Stomach (tissue), 4 donors: ENCODE measurements around the gene RFT1.

Experiments used
- CTCF ChIP-seq, 7 experiments: fragments of 450-650 bp in 4 of 7; fragments of 200-600 bp in 3 of 7; sonication (generic) in 3 of 7; IDR thresholded peaks; one replicate each; pipeline ENCODE4 v1.5.1; 2016 to 2019; ENCODE audit warnings: antibody characterized with exemption in 7 of 7, control low read depth in 2 of 7, mild to moderate bottlenecking in 1 of 7
- EP300 ChIP-seq: sonication (generic); formaldehyde crosslinking; IDR thresholded peaks from one replicate; pipeline ENCODE4 v1.6.1; 2017; ENCODE audit warnings: antibody characterized with exemption
- POLR2A ChIP-seq, 4 donors: fragments of 450-650 bp; IDR thresholded peaks; one replicate each; pipeline ENCODE4 v1.6.1; 2016; ENCODE audit warnings: antibody characterized with exemption in 4 of 4, control low read depth in 2 of 4, mild to moderate bottlenecking in 1 of 4, moderate library complexity in 1 of 4
- POLR2AphosphoS5 ChIP-seq, 3 donors: sonication (generic); formaldehyde crosslinking; IDR thresholded peaks; one replicate each; pipeline ENCODE4 v1.6.1; 2016; ENCODE audit warnings: antibody characterized with exemption in 3 of 3

DNA sequence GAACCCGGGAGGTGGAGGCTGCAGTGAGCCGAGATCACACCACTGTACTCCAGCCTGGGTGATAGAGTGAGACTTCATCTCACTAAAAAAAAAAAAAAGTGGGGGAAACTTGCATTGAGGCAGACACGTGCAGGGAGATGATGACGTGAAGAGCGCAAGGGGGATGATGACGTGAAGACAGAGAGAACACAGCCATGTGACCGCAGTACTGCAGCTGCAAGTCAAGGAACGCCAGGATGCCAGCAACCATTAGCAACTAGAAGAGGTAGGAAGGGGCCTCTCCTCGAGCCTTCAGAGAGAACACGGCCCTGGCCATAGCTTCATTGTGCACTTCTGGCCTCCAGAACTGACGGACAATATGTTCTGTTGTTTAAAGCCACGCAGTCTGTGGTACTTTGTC, 28.3 kb downstream of the RFT1 start:
- no peak for TF ChIP-seq CTCF (IDR thresholded peaks at IDR 0.05)
- no peak for TF ChIP-seq POLR2A (IDR thresholded peaks at IDR 0.05)
- no peak for TF ChIP-seq EP300
- TF ChIP-seq POLR2AphosphoS5 (IDR thresholded peaks at IDR 0.05): no peak
